Measurements from ENCODE around the gene OPRPN.

Gene OPRPN

DNA sequence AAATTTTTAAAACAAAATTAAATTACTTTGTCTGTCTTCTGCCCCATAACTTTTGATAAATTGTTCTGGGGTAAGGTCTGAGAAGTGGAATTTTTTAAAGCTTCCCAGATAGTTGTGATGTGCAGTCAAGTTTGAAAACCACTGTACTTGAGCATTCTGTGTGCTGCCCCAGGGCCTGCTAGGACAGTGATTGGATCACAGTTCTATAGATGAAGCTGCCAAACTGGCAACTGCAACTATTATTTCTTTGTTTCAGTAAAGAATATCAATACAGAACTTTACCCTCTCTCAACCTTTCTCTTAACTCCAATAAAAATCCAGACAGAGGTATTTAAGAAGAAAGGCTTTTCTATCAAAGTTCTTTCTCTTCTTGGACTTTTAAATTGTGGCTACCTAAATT is at the start of gene OPRPN:
Gene OPRPN, plus strand, starts transcription at position 361 of the 400 bp plus-strand sequence. CDS start 1,346 bp downstream, outside the sequence.
- no peak for DNase-seq

GRCh38 chr4:70356185-70356584 is 41.6 kb upstream of the OPRPN start:
- no peak for DNase-seq

DNA sequence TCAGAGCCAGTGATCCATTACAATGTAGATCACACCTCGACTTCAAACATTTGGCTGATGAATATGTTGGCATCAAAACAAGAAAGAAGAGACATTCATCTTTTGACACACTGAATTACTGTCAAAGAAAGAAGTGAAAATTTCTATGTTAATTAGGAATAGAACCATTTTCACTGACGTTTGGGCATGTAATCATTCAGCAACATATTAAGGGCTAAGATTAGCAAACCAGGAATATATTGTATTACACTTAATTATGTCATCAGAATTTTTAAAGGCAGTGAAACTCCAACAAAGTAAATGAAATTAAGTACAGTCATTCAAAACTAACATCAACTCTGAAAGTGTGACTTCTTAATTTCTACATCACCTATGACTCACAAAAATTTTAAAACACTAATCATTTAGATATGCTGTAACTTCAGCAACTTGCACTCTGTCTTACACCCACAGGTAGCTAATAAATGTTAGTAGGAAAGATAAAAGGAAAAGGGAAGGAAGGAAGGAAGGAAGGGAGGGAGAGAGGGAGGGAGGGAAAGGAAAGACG is 38.6 kb upstream of the OPRPN start:
- DNase-seq, result no peak

DNA sequence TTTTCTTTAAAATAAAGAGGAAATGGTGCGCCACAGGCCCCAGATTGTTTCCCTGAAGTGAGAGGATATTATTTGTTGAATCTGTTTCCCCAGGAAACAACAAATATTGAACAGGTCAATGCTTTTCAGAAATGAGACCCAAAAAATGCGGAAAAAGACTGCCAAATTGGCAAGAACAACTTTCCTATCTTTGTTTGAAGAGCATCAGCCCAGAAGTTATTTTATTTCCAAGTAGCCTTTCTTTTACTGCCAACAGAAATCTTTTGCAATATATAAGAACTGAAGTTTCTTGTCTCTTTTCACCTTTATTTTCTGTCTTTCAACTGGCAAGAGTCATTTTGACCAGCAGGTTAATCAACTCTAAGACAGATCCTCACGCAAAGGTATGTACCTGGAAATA is 37.3 kb upstream of the OPRPN start, which contains the start of gene SMR3A:
Gene SMR3A, plus strand, starts transcription at position 301 of the 400 bp plus-strand sequence. CDS start 1,356 bp downstream, outside the sequence.
- DNase-seq, result no peak

DNA sequence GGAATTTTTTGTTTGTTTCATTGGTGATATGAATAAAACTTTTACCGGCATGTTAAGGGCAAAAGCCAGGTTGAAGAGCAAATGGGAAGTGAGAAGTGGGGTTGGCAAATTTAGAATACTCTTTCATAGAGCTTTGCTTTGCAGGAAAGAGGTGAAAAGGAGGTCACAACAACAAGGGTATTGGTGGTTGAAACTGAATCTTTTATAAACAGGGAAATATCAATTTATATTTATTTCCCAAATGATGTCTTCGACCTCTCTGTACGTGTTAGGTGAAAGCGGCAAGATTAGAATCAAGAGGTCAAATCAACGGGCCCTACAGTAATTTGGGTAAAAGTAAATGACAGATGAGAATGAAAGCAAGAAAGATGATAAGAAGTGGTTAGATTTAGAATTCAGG is 33.7 kb upstream of the OPRPN start:
- DNase-seq, result no peak

- DNase-seq, result no peak
These were observed 32.3 kb upstream of the OPRPN start for GRCh38 chr4:70365479-70365878.

DNA sequence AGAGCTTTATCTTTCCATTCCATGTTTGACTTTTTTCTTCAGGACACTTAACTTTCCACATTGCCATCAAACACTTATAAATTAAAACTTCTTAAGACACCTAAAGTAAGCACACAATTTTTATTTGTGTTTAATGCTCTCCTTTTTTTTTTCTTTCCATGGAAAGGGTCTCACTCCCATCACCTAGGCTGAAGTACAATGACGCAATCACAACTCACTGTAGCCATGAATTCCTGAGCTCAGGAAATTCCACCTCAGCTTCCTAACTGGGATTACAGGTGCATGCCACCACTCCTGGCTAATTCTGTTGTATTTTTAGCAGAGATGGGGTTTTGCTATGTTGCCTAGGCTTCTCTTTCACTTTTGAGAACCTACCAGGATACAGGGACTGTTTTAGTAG is 29.9 kb upstream of the OPRPN start:
- DNase-seq, result no peak

- no peak for DNase-seq
These were observed 25.8 kb upstream of the OPRPN start for GRCh38 chr4:70371987-70372386.

DNA sequence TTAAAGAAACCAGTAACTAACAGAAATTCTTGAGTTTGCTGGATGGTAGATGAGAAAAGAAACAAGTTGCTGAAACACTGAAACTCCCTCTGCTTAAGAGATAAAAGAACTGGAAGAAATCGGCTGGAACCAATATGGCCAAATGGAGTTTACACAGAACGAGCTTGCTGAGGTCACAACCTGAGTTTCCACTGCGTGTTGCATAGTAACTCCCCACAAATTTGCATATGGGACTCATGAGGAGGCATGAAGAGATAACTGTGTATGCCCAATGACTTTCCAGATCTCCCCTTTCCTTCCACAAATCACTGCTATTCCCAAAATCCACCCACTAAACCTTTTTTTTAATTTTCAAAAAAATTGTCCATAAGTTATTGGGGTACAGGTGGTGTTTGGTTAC is 25.0 kb upstream of the OPRPN start:
- no peak for DNase-seq

- no peak for DNase-seq
These were observed 17.2 kb upstream of the OPRPN start for GRCh38 chr4:70380578-70380977.

- no peak for DNase-seq
These were observed 15.0 kb upstream of the OPRPN start, which contains the start of gene SMR3B for GRCh38 chr4:70382691-70383181. SMR3B (plus strand) TSS chr4:70383131; CDS start chr4:70384511, 1,380 bp downstream.

GRCh38 chr4:70392057-70392776 is 5.5 kb upstream of the OPRPN start:
- no peak for DNase-seq

GRCh38 chr4:70399319-70399718 is 1.6 kb downstream of the OPRPN start:
- no peak for DNase-seq

DNA sequence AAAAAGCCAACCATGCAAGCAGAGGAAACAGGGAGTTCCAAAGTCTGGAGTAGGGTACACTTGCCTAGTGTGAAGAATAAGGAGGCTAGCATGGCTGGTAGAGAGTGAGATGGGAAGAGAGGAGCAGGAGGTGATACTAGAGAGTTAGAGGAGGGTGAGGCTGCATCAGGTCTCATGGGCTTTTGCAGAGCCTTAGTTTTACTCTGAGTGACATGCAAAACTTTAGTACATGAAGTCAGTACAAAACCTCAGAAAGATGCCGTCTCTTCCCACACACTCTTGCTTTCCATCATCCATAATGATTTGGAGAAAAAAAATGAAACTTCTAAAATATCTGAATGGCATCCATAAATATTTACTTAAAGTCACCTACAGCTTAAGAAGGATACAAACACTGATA is 5.0 kb downstream of the OPRPN start:
- DNase-seq, result no peak

GRCh38 chr4:70405765-70406164 is 8.0 kb downstream of the OPRPN start:
- no peak for DNase-seq

DNA sequence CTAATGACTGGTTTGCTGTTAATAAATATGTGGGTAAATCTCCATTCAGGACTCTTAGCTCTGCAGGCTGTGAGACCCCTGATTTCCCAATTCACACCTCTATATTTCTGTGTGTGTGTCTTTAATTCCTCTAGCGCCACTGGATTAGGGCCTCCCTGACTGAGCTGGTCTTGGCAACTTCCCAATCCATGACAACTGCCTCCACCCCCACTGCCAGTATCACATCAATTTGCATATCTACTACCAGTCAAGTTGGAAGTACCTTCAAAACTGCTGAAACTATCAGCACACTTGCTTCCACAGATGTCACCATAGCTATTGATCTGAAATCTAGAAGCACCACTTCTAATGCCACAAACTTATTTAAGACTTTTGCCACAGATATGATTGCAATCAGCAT is 27.6 kb downstream of the OPRPN start:
- no peak for DNase-seq

DNA sequence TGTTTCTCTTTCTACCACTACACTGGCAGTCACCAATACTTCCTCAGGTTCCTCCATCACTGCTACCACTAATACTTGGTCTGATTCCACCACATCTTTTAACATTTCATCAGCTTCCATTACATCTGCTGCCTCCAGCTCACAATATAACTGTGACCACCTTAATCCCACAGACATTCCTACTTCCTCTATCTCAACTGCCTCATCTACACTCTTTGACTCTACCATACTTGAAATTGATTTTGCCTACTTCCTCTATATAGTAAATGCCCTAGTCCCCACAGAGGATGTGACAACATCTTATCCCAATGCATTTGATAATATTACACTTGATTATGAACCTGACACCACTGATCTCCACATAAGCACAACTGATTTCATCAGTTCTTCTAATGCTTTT is 29.0 kb downstream of the OPRPN start:
- DNase-seq, result no peak

DNA sequence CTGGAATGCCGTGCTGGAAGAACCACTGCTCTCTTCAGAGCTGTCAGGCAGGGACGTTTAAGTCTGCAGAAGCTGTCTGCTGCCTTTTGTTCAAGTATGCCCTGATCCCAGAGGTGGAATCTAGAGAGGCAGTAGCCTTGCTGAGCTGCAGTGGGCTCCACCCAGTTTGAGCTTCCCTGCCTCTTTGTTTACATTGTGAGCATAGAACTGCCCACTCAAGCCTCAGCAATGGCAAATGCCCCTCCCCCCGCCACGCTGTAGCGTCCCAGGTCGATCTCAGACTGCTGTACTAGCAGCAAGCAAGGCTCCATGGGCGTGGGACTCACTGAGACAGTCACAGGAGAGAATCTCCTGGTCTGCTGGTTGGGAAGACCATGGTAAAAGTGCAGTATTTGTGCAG is 39.5 kb downstream of the OPRPN start:
- no peak for DNase-seq

- DNase-seq, result no peak
These were observed 44.7 kb downstream of the OPRPN start for GRCh38 chr4:70442474-70442873.

GRCh38 chr4:70443329-70443728 is 45.6 kb downstream of the OPRPN start:
- DNase-seq, result no peak

DNA sequence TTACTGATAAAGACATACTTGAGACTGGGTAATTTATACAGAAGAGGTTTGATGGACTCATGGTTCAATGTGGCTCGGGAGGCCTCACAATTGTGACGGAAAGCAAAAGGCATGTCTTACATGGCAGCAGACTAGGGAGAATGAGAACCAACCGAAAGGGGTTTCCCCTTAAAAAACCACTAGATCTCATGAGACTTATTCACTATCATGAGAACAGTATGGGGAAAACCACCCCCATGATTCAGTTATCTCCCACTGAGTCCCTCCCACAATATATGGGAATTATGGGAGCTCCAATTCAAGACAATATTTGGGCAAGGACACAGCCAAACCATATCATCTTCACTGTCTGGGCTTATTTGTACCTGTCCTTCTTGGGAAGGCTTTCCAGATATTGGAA is 51.5 kb downstream of the OPRPN start:
- DNase-seq, result no peak

DNA sequence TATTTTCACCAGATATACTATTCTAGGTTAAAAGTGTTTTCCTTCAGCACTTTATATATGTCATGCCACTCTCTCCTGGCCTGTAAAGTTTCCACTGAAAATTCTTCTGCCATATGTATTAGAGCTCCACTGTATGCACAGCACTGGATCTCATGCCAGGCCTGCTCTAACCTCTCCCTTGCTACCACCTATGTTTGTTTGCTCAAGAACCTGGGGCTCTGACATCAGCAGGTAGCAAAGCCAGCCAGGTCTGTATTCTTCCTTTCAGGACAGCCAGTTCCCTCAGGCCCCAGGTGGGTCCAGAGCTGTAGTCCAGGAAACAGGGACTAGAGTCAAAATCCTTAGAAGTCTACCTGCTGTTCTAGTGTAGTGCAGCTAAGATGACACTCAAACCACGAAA is 55.2 kb downstream of the OPRPN start:
- no peak for DNase-seq
